SK-N-SH (cell line): ENCODE results near the gene PNPLA2. TPM values are rescaled to one million over a fixed set of nuclear protein-coding genes. Genes with fewer than 3 reads are reported as not detected.
A peak's percentile ranks its signal among the peaks of the same experiment; 100 is the strongest.

Experiments
- CTCF ChIA-PET: fragments of 300-600, 350-600 bp; formaldehyde crosslinking; extraction: SDS; loops from one replicate; lab custom pipeline; 2021; lab: Yijun Ruan, JAX
- POLR2A ChIA-PET: fragments of 350-600 bp; sonication (Branson Sonifier 250); formaldehyde crosslinking; extraction: SDS; loops from one replicate; lab custom pipeline; 2020; ENCODE audit warnings: antibody characterized with exemption, inconsistent platforms; lab: Yijun Ruan, JAX
- DNase-seq: peaks from one replicate; pipeline ENCODE4 v3.0.0; 2012
- H2AFZ ChIP-seq: fragments of 200-600 bp; sonication (generic); 2 replicates; pipeline ENCODE4 v1.8.1; 2016; ENCODE audit warnings: antibody characterized with exemption, mild to moderate bottlenecking, low read depth
- H3F3A ChIP-seq: fragments of 200-600 bp; sonication (generic); replicated peaks from 2 replicates; pipeline ENCODE3; 2016; ENCODE audit warnings: antibody characterized with exemption, mild to moderate bottlenecking; ENCODE audit not compliant: insufficient read depth
- H3K27ac ChIP-seq, 2 experiments: fragments of 200-500 bp in 1 of 2; fragments of 200-600 bp in 1 of 2; sonication (Bioruptor generic) in 1 of 2; sonication (generic), shearing (Covaris generic) in 1 of 2; 2 replicates each; pipeline versions ENCODE4 v1.5.1 to v1.6.1; 2014 to 2016; ENCODE audit warnings: low read depth in 2 of 2, inconsistent platforms in 1 of 2, low read length in 1 of 2, mild to moderate bottlenecking in 1 of 2, mixed read lengths in 1 of 2
- H3K27me3 ChIP-seq: fragments of 200-600 bp; sonication (generic), shearing (Covaris generic); 2 replicates; pipeline ENCODE4 v1.6.1; 2016; ENCODE audit warnings: mixed run types; ENCODE audit not compliant: insufficient read depth
- H3K36me3 ChIP-seq, 2 experiments: fragments of 200-500 bp in 1 of 2; fragments of 200-600 bp in 1 of 2; sonication (Bioruptor generic) in 1 of 2; sonication (generic) in 1 of 2; replicated peaks in 1 of 2; 2 replicates each; pipeline versions ENCODE3 to v1.5.1; 2014 to 2016; ENCODE audit warnings: low read length in 1 of 2, mild to moderate bottlenecking in 1 of 2; ENCODE audit not compliant: insufficient read depth in 2 of 2, control insufficient read depth in 1 of 2
- H3K4me1 ChIP-seq, 2 experiments: fragments of 200-500 bp in 1 of 2; fragments of 200-600 bp in 1 of 2; sonication (Bioruptor generic) in 1 of 2; sonication (generic), shearing (Covaris generic) in 1 of 2; 2 replicates each; pipeline versions ENCODE4 v1.5.1 to v1.6.1; 2014 to 2016; ENCODE audit warnings: low read depth in 1 of 2, low read length in 1 of 2, mixed run types in 1 of 2; ENCODE audit not compliant: insufficient read depth in 2 of 2, control insufficient read depth in 1 of 2
- H3K4me2 ChIP-seq: fragments of 200-600 bp; sonication (generic), shearing (Covaris generic); 2 replicates; pipeline ENCODE4 v1.6.1; 2017; ENCODE audit warnings: mixed run types
- H3K4me3 ChIP-seq, 2 experiments: fragments of 200-500 bp in 1 of 2; fragments of 200-600 bp in 1 of 2; sonication (Bioruptor generic) in 1 of 2; sonication (generic), shearing (Covaris generic) in 1 of 2; 2 replicates each; pipeline versions ENCODE4 v1.5.1 to v1.8.1; 2014 to 2016; ENCODE audit warnings: low read depth in 2 of 2, inconsistent platforms in 1 of 2, low read length in 1 of 2, mild to moderate bottlenecking in 1 of 2, mixed read lengths in 1 of 2, moderate library complexity in 1 of 2
- H3K79me2 ChIP-seq: fragments of 200-600 bp; sonication (generic); 2 replicates; pipeline ENCODE4 v1.8.1; 2017; ENCODE audit warnings: mild to moderate bottlenecking; ENCODE audit not compliant: insufficient read depth
- H3K9ac ChIP-seq: fragments of 200-600 bp; sonication (generic); 2 replicates; pipeline ENCODE4 v1.6.1; 2017; ENCODE audit warnings: mixed run types
- H3K9me2 ChIP-seq: fragments of 200-600 bp; sonication (generic); 2 replicates; pipeline ENCODE4 v1.6.1; 2017; ENCODE audit warnings: mixed run types
- H3K9me3 ChIP-seq: fragments of 200-600 bp; sonication (generic); 2 replicates; pipeline ENCODE4 v1.6.1; 2017; ENCODE audit warnings: mixed run types, mild to moderate bottlenecking, moderate library complexity
- H4K20me1 ChIP-seq: fragments of 200-600 bp; sonication (generic); 2 replicates; pipeline ENCODE4 v1.6.1; 2017; ENCODE audit warnings: mild to moderate bottlenecking, mixed run types; ENCODE audit not compliant: insufficient read depth
- CHD2 ChIP-seq: fragments of 150-350 bp; IDR thresholded peaks from 2 replicates; pipeline ENCODE4 v1.6.1; 2018; ENCODE audit warnings: low read length; ENCODE audit not compliant: partially characterized antibody
- ELF1 ChIP-seq: IDR thresholded peaks from 2 replicates; pipeline ENCODE4 v1.4.0; 2012
- FOXM1 ChIP-seq: IDR thresholded peaks from 2 replicates; pipeline ENCODE4 v1.4.0; 2012; ENCODE audit warnings: low read depth, mild to moderate bottlenecking
- GABPA ChIP-seq: IDR thresholded peaks from 2 replicates; pipeline ENCODE4 v1.4.0; 2012; ENCODE audit warnings: low read depth, mild to moderate bottlenecking
- IRF3 ChIP-seq: fragments of 150-350 bp; IDR thresholded peaks from 2 replicates; pipeline ENCODE4 v1.6.1; 2016; ENCODE audit warnings: mild to moderate bottlenecking, low read depth, low read length
- JUND ChIP-seq: IDR thresholded peaks from 2 replicates; pipeline ENCODE4 v1.4.0; 2012
- MAX ChIP-seq: IDR thresholded peaks from 2 replicates; pipeline ENCODE4 v1.4.0; 2012; ENCODE audit warnings: low read depth
- MXI1 ChIP-seq: IDR thresholded peaks from 2 replicates; pipeline ENCODE4 v1.6.1; 2012; ENCODE audit warnings: mild to moderate bottlenecking, low read depth, low read length, improper control_type of control experiment
- NRF1 ChIP-seq: IDR thresholded peaks from 2 replicates; pipeline ENCODE4 v1.6.1; 2012; ENCODE audit warnings: low read depth, mild to moderate bottlenecking, low read length
- PBX3 ChIP-seq: IDR thresholded peaks from 2 replicates; pipeline ENCODE4; 2012
- POLR2AphosphoS5 ChIP-seq: IDR thresholded peaks from 2 replicates; pipeline ENCODE4 v1.6.1; 2012; ENCODE audit warnings: low read depth, low read length
- RAD21 ChIP-seq: IDR thresholded peaks from 2 replicates; pipeline ENCODE4 v1.6.1; 2012; ENCODE audit warnings: mild to moderate bottlenecking, low read length
- RCOR1 ChIP-seq: fragments of 150-350 bp; IDR thresholded peaks from 2 replicates; pipeline ENCODE4 v1.6.1; 2017; ENCODE audit warnings: antibody characterized with exemption, low read length
- RXRA ChIP-seq: IDR thresholded peaks from 2 replicates; pipeline ENCODE4 v1.4.0; 2012; ENCODE audit warnings: low read depth, mild to moderate bottlenecking, borderline replicate concordance
- SIN3A ChIP-seq: IDR thresholded peaks from 2 replicates; pipeline ENCODE4 v1.6.1; 2012; ENCODE audit warnings: low read depth, mild to moderate bottlenecking, low read length, moderate library complexity, borderline replicate concordance
- TCF12 ChIP-seq: IDR thresholded peaks from 2 replicates; pipeline ENCODE4 v1.4.0; 2012
- YY1 ChIP-seq: IDR thresholded peaks from 2 replicates; pipeline ENCODE4 v1.4.0; 2012; ENCODE audit warnings: low read depth, mild to moderate bottlenecking
- WGBS: methylation state at CpG from one replicate; pipeline ENCODE4 v1.1.6; 2017; ENCODE audit warnings: low lambda C conversion rate; 5-methylcytosine and 5-hydroxymethylcytosine counted together
- polyA plus RNA-seq, 3 experiments: library from polyadenylated mRNA; depleted of rRNA; stranded (reverse); fragments of >200 nt; gene quantifications; 2 replicates each; pipeline ENCODE4 v1.2.3, GENCODE V29; 2012

The PNPLA2 gene
- polyA plus RNA-seq, 1 of the 3 experiments (the other 2 are of a cell fraction) = 60.3 TPM

GRCh38 chr11:804599-804964, 14.1 kb upstream of the PNPLA2 start:
- Histone ChIP-seq H3K9me3 (no peaks in the 10 kb centered on the region), H3K27ac (peak overlapping the region in 1 of 2 experiments; percentile 78; a peak in 2 of 4 replicates), H3K79me2 (peaks cover 54% of the 10 kb centered on the region), H3K4me1 (peaks cover 14 to 18% of the 10 kb centered on the region in 2 experiments; a peak in 2 of 4 replicates), H3K27me3 (no peaks in the 10 kb centered on the region), H2AFZ (no peak overlapping the region), H4K20me1 (no peaks in the 10 kb centered on the region), H3K9me2 (no peaks in the 10 kb centered on the region), H3K36me3 (peaks cover 0 to 35% of the 10 kb centered on the region in 2 experiments), H3K4me2 (peak overlapping the region; percentile 94), H3K4me3 (peak overlapping the region; percentile 62 to 72), H3F3A (peaks cover 16% of the 10 kb centered on the region), H3K9ac (peak overlapping the region; percentile 64)
- ChIA-PET POLR2A (interaction anchor here (1.6 to 2.0 kb wide), 2 partner anchors 10 to 14 kb away, joined by 7 to 8 read pairs; partner anchors contain the start of gene PNPLA2), CTCF (interaction anchor here (0.9 to 2.9 kb wide), 3 partner anchors 14 to 43 kb away, joined by 3 to 13 read pairs (median 3); partner anchors contain the start of gene CEND1)
- peak; percentile 55 for DNase-seq
- no peak for TF ChIP-seq RAD21
- TF ChIP-seq SIN3A = no peak
- no peak for TF ChIP-seq JUND
- TF ChIP-seq FOXM1 = no peak
- TF ChIP-seq YY1 = no peak
- TF ChIP-seq RCOR1 = no peak
- no peak for TF ChIP-seq IRF3
- no peak for TF ChIP-seq NRF1
- no peak for TF ChIP-seq PBX3
- no peak for TF ChIP-seq CHD2
- WGBS = 32% methylated on average over 10 of the region's 18 CpGs

- ChIA-PET POLR2A (interaction anchor here (1.0 to 2.2 kb wide), 9 partner anchors 11 to 51 kb away, joined by 3 to 34 read pairs (median 6); partner anchors contain the start of genes CD151, CEND1 and PNPLA2), CTCF (interaction anchor here (1.0 to 1.5 kb wide), 5 partner anchors 10 to 54 kb away, joined by 3 to 4 read pairs (median 3); partner anchors contain the start of gene PNPLA2)
- Histone ChIP-seq H3K4me2 (peak overlapping the region; percentile 99), H3K9me2 (no peaks in the 10 kb centered on the region), H3K4me1 (peaks cover 14 to 31% of the 10 kb centered on the region in 2 experiments; a peak in 2 of 4 replicates), H3K27me3 (no peaks in the 10 kb centered on the region), H3K4me3 (peak overlapping the region; percentile 81 to 97), H4K20me1 (peaks cover 30% of the 10 kb centered on the region), H3F3A (peaks cover 34% of the 10 kb centered on the region), H2AFZ (no peak overlapping the region), H3K79me2 (peaks cover 78% of the 10 kb centered on the region), H3K27ac (peak overlapping the region; percentile 97 to 98), H3K36me3 (peaks cover 24 to 26% of the 10 kb centered on the region in 2 experiments), H3K9ac (peak overlapping the region; percentile 97), H3K9me3 (no peaks in the 10 kb centered on the region)
- TF ChIP-seq MAX (no peak), MXI1 (peak; percentile 76; the same call in 1 of the 2 replicates), TCF12 (no peak), YY1 (no peak; the same call in 1 of the 2 replicates), ELF1 (no peak), FOXM1 (no peak), SIN3A (no peak), POLR2AphosphoS5 (no peak), NRF1 (peak; percentile 12; the same call in 1 of the 2 replicates), GABPA (no peak), RXRA (no peak)
- DNase-seq = peak; percentile 88
- WGBS = 26% methylated on average over 29 of the region's 36 CpGs
These were observed 10.1 kb upstream of the PNPLA2 start for GRCh38 chr11:808427-809286.
